ENCODE measurements around the gene GARS1. TPM values are rescaled to one million over a fixed set of nuclear protein-coding genes. Genes with fewer than 3 reads are reported as not detected.

The GARS1 gene
- total and polyA plus RNA-seq, 9 donors: 35.0 to 253 (median 55.3) TPM

DNA sequence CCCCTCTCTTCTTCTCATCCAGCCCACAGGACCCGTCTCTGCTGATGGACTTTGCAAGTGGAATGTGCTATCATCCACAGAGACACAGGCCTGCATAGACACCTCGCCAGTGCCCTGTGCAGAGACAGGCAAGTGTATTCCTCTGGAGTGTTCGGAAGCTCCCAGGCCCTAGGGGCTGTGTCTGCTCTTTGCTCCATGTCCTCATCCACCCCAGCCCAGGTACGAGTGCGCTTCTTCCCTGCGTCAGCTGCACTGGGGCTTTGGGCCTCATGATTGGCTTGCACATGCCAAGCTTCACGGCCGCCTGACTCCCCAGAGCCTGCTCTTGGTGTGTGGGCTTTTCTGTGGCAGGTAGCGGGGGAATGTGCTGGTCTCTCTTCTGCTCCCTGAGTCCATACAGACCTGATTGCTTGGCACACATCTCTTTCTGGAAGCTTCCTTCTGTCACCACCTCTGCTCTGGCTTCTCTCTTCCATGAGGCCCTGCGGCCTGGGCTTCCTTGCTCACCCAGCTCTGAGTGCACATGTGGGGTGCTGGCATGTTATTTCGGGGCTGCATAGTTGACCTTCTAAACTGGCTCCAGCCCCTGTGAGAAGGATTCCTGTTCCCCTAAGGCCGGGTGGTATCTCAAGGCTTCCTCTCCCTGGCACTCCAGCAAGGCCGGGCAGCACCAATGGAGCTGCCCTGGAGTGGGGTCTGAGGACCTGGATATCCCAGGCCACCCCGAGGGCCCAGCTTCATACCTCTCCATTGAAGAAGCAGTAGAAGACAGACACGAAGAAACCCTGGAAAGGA, 59.8 kb downstream of the GARS1 start:
- Histone ChIP-seq H3K4me1 (ENCODE audit: insufficient read depth) (no peaks in the 10 kb centered on the region), H3K27ac (no peak overlapping the region), H3K9me3 (no peaks in the 10 kb centered on the region), H3K4me3 (no peak overlapping the region), H3K27me3 (no peaks in the 10 kb centered on the region), H3K36me3 (no peaks in the 10 kb centered on the region)
- 86 to 91% (median 90%) methylated on average over 15 of the region's 15 CpGs for WGBS, 3 donors
- intact Hi-C loops (cut with DNase I): no loop called here
- TF ChIP-seq EP300 (IDR thresholded peaks at IDR 0.05) (no peak), POLR2A (IDR thresholded peaks at IDR 0.05) (no peak)
- TF ChIP-seq, protein P1, sequence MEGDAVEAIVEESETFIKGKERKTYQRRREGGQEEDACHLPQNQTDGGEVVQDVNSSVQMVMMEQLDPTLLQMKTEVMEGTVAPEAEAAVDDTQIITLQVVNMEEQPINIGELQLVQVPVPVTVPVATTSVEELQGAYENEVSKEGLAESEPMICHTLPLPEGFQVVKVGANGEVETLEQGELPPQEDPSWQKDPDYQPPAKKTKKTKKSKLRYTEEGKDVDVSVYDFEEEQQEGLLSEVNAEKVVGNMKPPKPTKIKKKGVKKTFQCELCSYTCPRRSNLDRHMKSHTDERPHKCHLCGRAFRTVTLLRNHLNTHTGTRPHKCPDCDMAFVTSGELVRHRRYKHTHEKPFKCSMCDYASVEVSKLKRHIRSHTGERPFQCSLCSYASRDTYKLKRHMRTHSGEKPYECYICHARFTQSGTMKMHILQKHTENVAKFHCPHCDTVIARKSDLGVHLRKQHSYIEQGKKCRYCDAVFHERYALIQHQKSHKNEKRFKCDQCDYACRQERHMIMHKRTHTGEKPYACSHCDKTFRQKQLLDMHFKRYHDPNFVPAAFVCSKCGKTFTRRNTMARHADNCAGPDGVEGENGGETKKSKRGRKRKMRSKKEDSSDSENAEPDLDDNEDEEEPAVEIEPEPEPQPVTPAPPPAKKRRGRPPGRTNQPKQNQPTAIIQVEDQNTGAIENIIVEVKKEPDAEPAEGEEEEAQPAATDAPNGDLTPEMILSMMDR (IDR thresholded peaks at IDR 0.05): no peak
- DNase-seq: no peak

DNA sequence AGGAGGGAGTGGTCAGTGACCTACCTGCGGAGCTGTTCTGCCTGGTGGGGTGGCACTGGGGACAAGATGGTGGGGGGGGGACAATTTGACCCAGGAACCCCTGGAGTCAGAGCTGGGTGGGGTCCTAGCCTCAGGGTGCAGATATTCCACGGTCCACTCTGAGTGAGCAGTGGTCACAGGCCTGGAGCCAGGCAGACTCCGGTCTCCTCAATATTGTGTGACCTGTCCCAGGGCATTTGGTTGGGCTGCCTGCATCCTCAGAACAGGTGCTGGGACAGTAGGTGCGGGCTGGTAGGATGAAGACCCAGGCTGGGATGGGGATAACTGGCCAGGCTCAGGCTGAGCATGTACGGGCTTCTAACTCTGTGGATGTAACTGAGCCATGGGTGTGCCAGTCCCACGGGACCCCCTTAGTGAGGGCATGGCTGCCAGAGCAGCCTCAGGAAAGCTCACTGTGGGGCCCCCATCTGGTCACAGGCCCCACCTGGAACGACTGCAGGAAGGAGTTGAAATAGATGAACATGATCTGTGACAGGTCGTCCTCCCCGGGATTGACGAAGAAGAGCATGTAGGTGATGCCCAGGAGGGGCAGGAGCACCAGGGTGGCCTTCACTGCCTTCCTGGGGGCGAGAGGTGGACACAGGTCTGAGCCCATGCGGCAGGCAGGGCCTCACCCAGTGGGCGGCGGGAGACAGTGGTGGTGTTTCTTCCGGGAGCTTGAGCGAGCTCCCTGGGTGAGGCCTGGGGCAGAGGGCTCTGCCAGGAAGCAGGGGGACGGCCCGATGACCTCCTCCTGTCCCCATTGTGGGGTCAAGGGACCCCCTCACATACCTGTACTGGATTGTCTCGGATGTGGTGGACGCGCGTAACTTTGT, 60.7 kb downstream of the GARS1 start:
- Histone ChIP-seq H3K36me3 (no peaks in the 10 kb centered on the region), H3K4me3 (no peak overlapping the region), H3K9me3 (no peaks in the 10 kb centered on the region), H3K27me3 (no peaks in the 10 kb centered on the region), H3K4me1 (ENCODE audit: insufficient read depth) (no peaks in the 10 kb centered on the region), H3K27ac (no peak overlapping the region)
- intact Hi-C loops (cut with DNase I): no loop called here
- DNase-seq: no peak
- WGBS, 3 donors: 90 to 92% (median 92%) methylated on average over 20 to 22 of the region's 22 CpGs
- TF ChIP-seq POLR2A (IDR thresholded peaks at IDR 0.05): no peak
- TF ChIP-seq, protein P1 (IDR thresholded peaks at IDR 0.05): no peak
- TF ChIP-seq EP300 (IDR thresholded peaks at IDR 0.05): no peak

DNA sequence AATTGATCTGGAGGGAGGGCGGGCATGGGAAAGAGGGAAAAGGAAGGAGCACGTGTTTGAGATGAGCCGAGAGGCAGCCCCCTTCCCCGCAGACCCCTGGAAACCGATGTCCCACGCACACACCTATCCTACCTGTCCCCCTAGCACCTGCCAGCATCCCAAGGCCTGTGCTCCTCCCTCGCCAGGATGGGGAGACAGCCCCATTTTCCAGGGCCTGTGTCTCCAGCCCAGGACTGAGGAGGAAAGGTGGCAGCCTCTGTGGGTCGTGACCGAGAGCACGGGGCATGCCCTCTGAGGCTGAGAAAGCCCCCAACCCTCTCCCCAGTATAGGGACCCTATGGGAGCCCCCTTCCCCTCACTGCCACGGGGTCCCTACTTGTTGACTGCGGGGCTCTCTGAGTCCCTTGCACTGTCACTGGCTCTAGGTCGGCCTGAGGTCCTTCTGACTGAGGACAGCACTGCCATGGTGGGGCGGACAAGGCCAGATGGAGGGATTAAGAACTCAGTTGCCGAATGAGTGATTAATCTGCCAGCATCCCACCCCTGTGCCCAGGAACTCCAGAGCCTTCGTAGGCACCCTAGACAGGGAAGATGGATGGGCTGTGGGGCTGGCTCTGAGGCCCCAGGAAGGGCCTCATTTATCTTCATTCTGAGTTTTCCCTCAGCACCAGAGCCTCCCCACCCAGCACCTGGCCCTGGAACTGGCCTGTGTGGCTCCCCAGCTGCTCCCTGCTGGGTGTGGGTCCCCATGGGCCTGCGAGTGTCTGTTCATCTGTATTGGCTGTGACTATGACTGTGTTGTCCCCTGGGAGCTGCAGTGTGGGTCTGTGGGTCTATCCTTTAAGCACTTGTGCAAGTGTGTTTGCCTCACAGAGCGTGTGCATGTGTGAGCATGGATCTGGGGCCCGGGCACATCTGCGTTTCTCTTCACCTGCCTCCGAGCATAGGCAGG, 61.6 kb downstream of the GARS1 start:
- 75 to 84% (median 79%) methylated on average over 21 of the region's 21 CpGs for whole genome bisulfite sequencing, 3 donors
- no peaks in the 10 kb centered on the region for H3K27me3 ChIP-seq
- H3K27ac ChIP-seq: no peak overlapping the region
- H3K36me3 ChIP-seq: no peaks in the 10 kb centered on the region
- no peak for DNase-seq
- no peaks in the 10 kb centered on the region for H3K9me3 ChIP-seq
- H3K4me1 ChIP-seq (ENCODE audit: insufficient read depth): no peaks in the 10 kb centered on the region
- H3K4me3 ChIP-seq: no peak overlapping the region
- TF ChIP-seq, protein P1 (IDR thresholded peaks at IDR 0.05): no peak
- TF ChIP-seq EP300 (IDR thresholded peaks at IDR 0.05): no peak
- TF ChIP-seq POLR2A (IDR thresholded peaks at IDR 0.05): no peak
- intact Hi-C loops (cut with DNase I): no loop called here

DNA sequence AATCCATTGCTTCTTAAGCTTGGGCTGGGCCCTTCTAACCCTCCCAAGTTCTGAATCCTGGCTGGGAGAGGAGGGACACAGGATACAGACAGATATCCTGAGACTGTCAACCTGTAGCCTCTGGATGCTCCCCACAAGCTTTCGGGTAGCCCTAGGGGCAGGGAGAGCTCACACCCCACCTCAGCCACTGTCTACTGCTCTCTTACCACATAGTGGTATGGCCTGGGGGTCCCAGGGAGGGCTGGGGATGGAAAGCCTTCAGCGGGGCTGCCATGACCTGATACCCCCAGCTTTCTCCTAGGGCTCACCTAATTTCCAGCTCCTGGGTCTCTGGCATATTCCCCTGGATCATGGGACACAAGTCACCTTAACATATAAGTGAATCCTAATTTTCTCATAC, 62.5 kb downstream of the GARS1 start:
- peak in 1 of 5 donors; percentile 13 for DNase-seq
- H3K9me3 ChIP-seq: no peaks in the 10 kb centered on the region
- no peaks in the 10 kb centered on the region for H3K36me3 ChIP-seq
- WGBS, 3 donors: 80 to 91% (median 89%) methylated on average over 2 of the region's 2 CpGs
- TF ChIP-seq POLR2A (IDR thresholded peaks at IDR 0.05) (no peak), EP300 (IDR thresholded peaks at IDR 0.05) (no peak)
- TF ChIP-seq, protein P1 (IDR thresholded peaks at IDR 0.05): no peak
- H3K4me1 ChIP-seq (ENCODE audit: insufficient read depth): no peaks in the 10 kb centered on the region
- no peak overlapping the region for H3K27ac ChIP-seq
- intact Hi-C loops (cut with DNase I): no loop called here
- H3K27me3 ChIP-seq: no peaks in the 10 kb centered on the region
- H3K4me3 ChIP-seq: no peak overlapping the region

Data from ovary (tissue), 9 donors.